ENCODE measurements around the gene JKAMP. TPM values are rescaled to one million over a fixed set of nuclear protein-coding genes. Genes with fewer than 3 reads are reported as not detected.

Gene JKAMP, protein sequence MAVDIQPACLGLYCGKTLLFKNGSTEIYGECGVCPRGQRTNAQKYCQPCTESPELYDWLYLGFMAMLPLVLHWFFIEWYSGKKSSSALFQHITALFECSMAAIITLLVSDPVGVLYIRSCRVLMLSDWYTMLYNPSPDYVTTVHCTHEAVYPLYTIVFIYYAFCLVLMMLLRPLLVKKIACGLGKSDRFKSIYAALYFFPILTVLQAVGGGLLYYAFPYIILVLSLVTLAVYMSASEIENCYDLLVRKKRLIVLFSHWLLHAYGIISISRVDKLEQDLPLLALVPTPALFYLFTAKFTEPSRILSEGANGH
- total RNA-seq (2021; fragmentation: NEBNext Ultra II Directional; extraction: Animal tissue kit (Norgen Biotek cat#: 25700)) (31.3 and 34.9 TPM in 2 replicates), polyA plus RNA-seq (2011; rRNA removed) (99.5 and 182 TPM in 2 replicates), polyA minus RNA-seq (2011; rRNA and poly(A)+ RNA removed) (73.5 and 108 TPM in 2 replicates)
- polyA plus RNA-seq (2011; cell fraction: cytosol; rRNA removed), result 83.7 TPM
- polyA plus RNA-seq (2011; cell fraction: nucleus; rRNA removed), result 48.7 TPM
- polyA plus RNA-seq (2012, experiment 1 of 2), result 24.9 to 60.7 TPM (median 33.2 TPM) in 4 replicates
- 5.5 TPM for polyA plus RNA-seq (2012, experiment 2 of 2)
- polyA plus RNA-seq (2013, experiment 1 of 2), result 71.2 TPM
- 79.9 TPM for polyA plus RNA-seq (2013, experiment 2 of 2)
- 27.9 TPM for polyA minus RNA-seq (2011; cell fraction: cytosol; rRNA and poly(A)+ RNA removed)
- polyA minus RNA-seq (2011; cell fraction: nucleus; rRNA and poly(A)+ RNA removed), result 50.0 TPM
- long read RNA-seq, experiment 1, transcript JKAMP-203 (7 exons, 1,636 nt), result minor isoform, 8 of 46 reads
- long read RNA-seq, experiment 1, transcript JKAMP-201 (7 exons, 1,726 nt), result major isoform, 12 of 46 reads
- long read RNA-seq, experiment 1, transcript JKAMP-214 (6 exons, 2,302 nt), result minor isoform, 5 of 46 reads
- long read RNA-seq, experiment 1, partial matches to known transcripts, result 8 of 46 reads
- long read RNA-seq, experiment 1, other reads (novel, unspliced or antisense), result 7 of 46 reads
- long read RNA-seq, experiment 2, transcript JKAMP-203 (7 exons, 1,636 nt), result minor isoform, 23 of 78 reads
- long read RNA-seq, experiment 2, transcript JKAMP-201 (7 exons, 1,726 nt), result major isoform, 43 of 78 reads
- long read RNA-seq, experiment 2, partial matches to known transcripts, result 1 of 78 reads
- long read RNA-seq, experiment 2, other reads (novel, unspliced or antisense), result 7 of 78 reads

GRCh38 chr14:59483819-59484638, at the start of gene JKAMP, which contains the start of gene L3HYPDH:
JKAMP (plus strand) TSS chr14:59484517; CDS start chr14:59484590, 73 bp downstream.
L3HYPDH (minus strand) TSS chr14:59484408; CDS start chr14:59484316, 92 bp downstream.
- peak within 1 kb of the TSS; percentile 34 for H3K56ac ChIP-seq (replicated peaks; ENCODE audit: insufficient read length, low read depth, low read length)
- H3K4ac ChIP-seq (replicated peaks; ENCODE audit: insufficient read length, low read depth, low read length), result peak within 1 kb of the TSS; percentile 84
- peak within 1 kb of the TSS; percentile 82 for H3K27ac ChIP-seq (ENCODE audit: low read depth, low read length)
- H3K79me1 ChIP-seq (ENCODE audit: low read depth, low read length), result no peaks in the 10 kb centered on the region
- no peak within 1 kb of the TSS for H3K23ac ChIP-seq (ENCODE audit: insufficient read length)
- peak within 1 kb of the TSS; percentile 89 for H2BK5ac ChIP-seq (ENCODE audit: low read depth, low read length)
- peak within 1 kb of the TSS; percentile 73 for H2AFZ ChIP-seq (ENCODE audit: low read length)
- peak within 1 kb of the TSS; percentile 71 to 90 (median 75) for H3K4me3 ChIP-seq (ENCODE audit: extremely low read depth in 1 of 4, insufficient read depth in 2 of 4, low read depth in 3 of 4, low read length in 4 of 4)
- no peaks in the 10 kb centered on the region for H3K9me3 ChIP-seq (ENCODE audit: insufficient read depth in 2 of 2, low read depth in 1 of 2, low read length in 1 of 2)
- H3K14ac ChIP-seq (ENCODE audit: insufficient read length), result peak within 1 kb of the TSS; percentile 43
- H4K91ac ChIP-seq (replicated peaks; ENCODE audit: insufficient read length, low read length), result peak within 1 kb of the TSS; percentile 95
- no peaks in the 10 kb centered on the region for H3K27me3 ChIP-seq (replicated peaks in 1 of 4; ENCODE audit: control insufficient read depth in 3 of 4, extremely low read depth in 1 of 4, insufficient read depth in 3 of 4, low read length in 3 of 4)
- H2AK5ac ChIP-seq (ENCODE audit: low read depth, low read length), result no peak within 1 kb of the TSS
- peak within 1 kb of the TSS; percentile 96 for H4K8ac ChIP-seq (ENCODE audit: extremely low read depth, insufficient read depth, low read length)
- H2BK15ac ChIP-seq (ENCODE audit: low read length), result peak within 1 kb of the TSS; percentile 83; the same call in 1 of the 2 replicates
- 2% methylated on average over 73 of the region's 92 CpGs; no CpG with 5 or more reads in 1 of the 2 experiments for WGBS, 2 experiments (ENCODE audit: extremely low coverage in 1 of 2, insufficient coverage in 1 of 2, insufficient read length in 1 of 2, insufficient replicate concordance in 2 of 2, low coverage in 1 of 2, low lambda C conversion rate in 2 of 2, missing lambda C conversion rate in 1 of 2)
- H2BK120ac ChIP-seq (replicated peaks; ENCODE audit: low read depth, low read length), result no peak within 1 kb of the TSS
- FAIRE-seq (no peak), DNase-seq (ENCODE audit: low read depth in 1 of 2, low spot score in 2 of 2) (peak; percentile 85 to 98)
- H4K20me1 ChIP-seq (replicated peaks in 1 of 2; ENCODE audit: control insufficient read depth in 1 of 2, insufficient read depth in 2 of 2, low read length in 2 of 2), result peaks cover 0 to 2% of the 10 kb centered on the region in 2 experiments
- H3K36me3 ChIP-seq (ENCODE audit: control insufficient read depth in 2 of 4, insufficient read depth in 4 of 4, low read length in 3 of 4), result peaks cover 5 to 17% (median 10%) of the 10 kb centered on the region in 4 experiments
- H3K4me2 ChIP-seq (ENCODE audit: insufficient read depth in 1 of 2, low read depth in 2 of 2, low read length in 2 of 2), result peak within 1 kb of the TSS; percentile 89 to 97
- H2BK12ac ChIP-seq (ENCODE audit: low read depth, low read length), result 0 out of 2 replicates have a peak within 1 kb of the TSS, but pooled peaks have one; percentile 55
- H3K23me2 ChIP-seq (ENCODE audit: low read depth, low read length), result peaks cover 7% of the 10 kb centered on the region
- peaks cover 0 to 10% (median 3%) of the 10 kb centered on the region in 4 experiments; a peak in 3 of 7 replicates for H3K4me1 ChIP-seq (replicated peaks in 1 of 4; ENCODE audit: control insufficient read depth in 3 of 4, insufficient read depth in 4 of 4, low read length in 3 of 4)
- ChIA-PET CTCF (ENCODE audit: partially characterized antibody) (interaction anchor here (0.6 to 2.2 kb wide), 12 partner anchors 10 to 673 kb away, joined by 3 to 6 read pairs (median 4); partner anchors contain the start of gene CCDC175), POLR2A (ENCODE audit: partially characterized antibody) (interaction anchor here (0.8 to 2.3 kb wide), 11 partner anchors 9 to 295 kb away, joined by 3 to 9 read pairs (median 5); partner anchors contain the start of genes DAAM1 and GPR135)
- H3K18ac ChIP-seq (ENCODE audit: extremely low read depth, low read length), result peak within 1 kb of the TSS; percentile 91
- peaks cover 0 to 47% of the 10 kb centered on the region in 2 experiments; a peak in 3 of 4 replicates for H3K79me2 ChIP-seq (ENCODE audit: control insufficient read depth in 1 of 2, insufficient read depth in 2 of 2, low read length in 2 of 2)
- no peak within 1 kb of the TSS for H2BK20ac ChIP-seq (ENCODE audit: low read length)
- peak within 1 kb of the TSS; percentile 63 to 80 (median 72) for H3K9ac ChIP-seq (replicated peaks in 1 of 4; ENCODE audit: extremely low read depth in 1 of 4, low read depth in 3 of 4, low read length in 3 of 4)
- H4K5ac ChIP-seq (ENCODE audit: insufficient read length, low read depth, low read length), result peak within 1 kb of the TSS; percentile 96
- no peak for TF ChIP-seq TEAD4 (IDR thresholded peaks at IDR 0.05; ENCODE audit: low read depth, low read length)
- no peak for TF ChIP-seq CBX5 (IDR thresholded peaks at IDR 0.05; ENCODE audit: low read depth, low read length)
- TF ChIP-seq NANOG (IDR thresholded peaks at IDR 0.05; ENCODE audit: insufficient read depth, low read depth, low read length, poor library complexity, severe bottlenecking), result no peak

Data from H1 (cell line).